ENCODE data around the gene TPPP2.
"Not testable (repeated sequence)": the region's sequence is repeated elsewhere in the genome, so short reads cannot be mapped to it uniquely, and the experiment has no call there.

Gene TPPP2

GRCh38 chr14:21029917-21030316 lies at the start of gene TPPP2:
Gene TPPP2 (plus strand): TSS chr14:21030217. CDS start chr14:21030582, 365 bp downstream.
- DNase-seq (ENCODE audit: low spot score) = no peak

- DNase-seq (ENCODE audit: low spot score) = no peak
Observed at GRCh38 chr14:20980906-20981305, 49.1 kb upstream of the TPPP2 start.

GRCh38 chr14:20982646-20983369 lies 47.2 kb upstream of the TPPP2 start:
- no peak for DNase-seq (ENCODE audit: low spot score)

- DNase-seq (ENCODE audit: low spot score) = not testable (repeated sequence)
Observed at GRCh38 chr14:20985650-20986049, 44.4 kb upstream of the TPPP2 start.

GRCh38 chr14:20986811-20987210 lies 43.2 kb upstream of the TPPP2 start:
- no peak for DNase-seq (ENCODE audit: low spot score)

- no peak for DNase-seq (ENCODE audit: low spot score)
Observed at GRCh38 chr14:20988717-20989470, 41.1 kb upstream of the TPPP2 start.

GRCh38 chr14:20989471-20989786 lies 40.6 kb upstream of the TPPP2 start:
- DNase-seq (ENCODE audit: low spot score) = no peak

- peak; percentile 91 for DNase-seq (ENCODE audit: low spot score)
Observed at GRCh38 chr14:20989787-20990600, 40.0 kb upstream of the TPPP2 start, which contains the start of gene METTL17. Gene METTL17 (plus strand): TSS chr14:20989980. CDS start chr14:20990003, 23 bp downstream.

- no peak for DNase-seq (ENCODE audit: low spot score)
Observed at GRCh38 chr14:20996521-20996920, 33.5 kb upstream of the TPPP2 start.

GRCh38 chr14:20997115-20997514 lies 32.9 kb upstream of the TPPP2 start:
- DNase-seq (ENCODE audit: low spot score) = no peak

GRCh38 chr14:20997564-20997963 lies 32.5 kb upstream of the TPPP2 start:
- DNase-seq (ENCODE audit: low spot score) = no peak

GRCh38 chr14:20998139-20998538 lies 31.9 kb upstream of the TPPP2 start:
- DNase-seq (ENCODE audit: low spot score) = no peak

GRCh38 chr14:20998674-20999366 lies 31.2 kb upstream of the TPPP2 start, which contains the start of gene SLC39A2:
Gene SLC39A2 (plus strand): TSS chr14:20999293. CDS start chr14:20999447, 154 bp downstream.
- DNase-seq (ENCODE audit: low spot score) = no peak

GRCh38 chr14:20999591-20999990 lies 30.4 kb upstream of the TPPP2 start:
- no peak for DNase-seq (ENCODE audit: low spot score)

GRCh38 chr14:21001218-21001617 lies 28.8 kb upstream of the TPPP2 start:
- no peak for DNase-seq (ENCODE audit: low spot score)

GRCh38 chr14:21003788-21004346 lies 26.1 kb upstream of the TPPP2 start:
- no peak for DNase-seq (ENCODE audit: low spot score)

GRCh38 chr14:21009721-21010120 lies 20.3 kb upstream of the TPPP2 start:
- DNase-seq (ENCODE audit: low spot score) = not testable (repeated sequence)

- no peak for DNase-seq (ENCODE audit: low spot score)
Observed at GRCh38 chr14:21011136-21011535, 18.9 kb upstream of the TPPP2 start.

GRCh38 chr14:21014761-21015190 lies 15.2 kb upstream of the TPPP2 start:
- peak; percentile 87 for DNase-seq (ENCODE audit: low spot score)

GRCh38 chr14:21015312-21015711 lies 14.7 kb upstream of the TPPP2 start:
- no peak for DNase-seq (ENCODE audit: low spot score)

GRCh38 chr14:21016413-21017190 lies 13.4 kb upstream of the TPPP2 start:
- DNase-seq (ENCODE audit: low spot score) = no peak
